HG02571 (cell line): Measurements from ENCODE around the gene GUK1.
"Not testable (repeated sequence)": the region's sequence is repeated elsewhere in the genome, so short reads cannot be mapped to it uniquely, and the experiment has no call there.

ENCODE experiments used
- ATAC-seq: cut with Tn5 transposase; IDR thresholded peaks from one replicate; pipeline ENCODE4 v1.9.1; 2021; ENCODE audit warnings: mild to moderate bottlenecking, moderate library complexity; ENCODE audit not compliant: unreplicated experiment

The GUK1 gene

GRCh38 chr1:228175316-228176023, 35.4 kb downstream of the GUK1 start:
- ATAC-seq = no peak

- no peak for ATAC-seq
Measured at GRCh38 chr1:228176024-228176395, 35.9 kb downstream of the GUK1 start.

GRCh38 chr1:228176461-228177182, 36.5 kb downstream of the GUK1 start:
- ATAC-seq = no peak

- ATAC-seq = no peak
Measured at GRCh38 chr1:228177183-228177475, 37.0 kb downstream of the GUK1 start.

GRCh38 chr1:228177721-228178710, 37.9 kb downstream of the GUK1 start:
- ATAC-seq = no peak

GRCh38 chr1:228178737-228179684, 38.9 kb downstream of the GUK1 start:
- no peak for ATAC-seq

- no peak for ATAC-seq
Measured at GRCh38 chr1:228180271-228180958, 40.3 kb downstream of the GUK1 start.

- no peak for ATAC-seq
Measured at GRCh38 chr1:228180959-228181644, 41.0 kb downstream of the GUK1 start.

- ATAC-seq = no peak
Measured at GRCh38 chr1:228181645-228182034, 41.6 kb downstream of the GUK1 start.

- ATAC-seq = no peak
Measured at GRCh38 chr1:228182296-228183030, 42.4 kb downstream of the GUK1 start.

- ATAC-seq = no peak
Measured at GRCh38 chr1:228184152-228184551, 44.1 kb downstream of the GUK1 start.

- ATAC-seq = no peak
Measured at GRCh38 chr1:228185641-228185965, 45.5 kb downstream of the GUK1 start.

- not testable (repeated sequence) for ATAC-seq
Measured at GRCh38 chr1:228188249-228188648, 48.2 kb downstream of the GUK1 start.

- ATAC-seq = no peak
Measured at GRCh38 chr1:228190182-228190581, 50.1 kb downstream of the GUK1 start.

- ATAC-seq = no peak
Measured at GRCh38 chr1:228190778-228191177, 50.7 kb downstream of the GUK1 start.

GRCh38 chr1:228194436-228194835, 54.4 kb downstream of the GUK1 start:
- no peak for ATAC-seq

GRCh38 chr1:228194921-228195812, 55.1 kb downstream of the GUK1 start:
- no peak for ATAC-seq
